Hepatocyte (in vitro differentiated cells): ENCODE data around the gene SYS1. TPM values are rescaled to one million over a fixed set of nuclear protein-coding genes. Genes with fewer than 3 reads are reported as not detected.

Experiments
- DNase-seq: peaks from one replicate; pipeline ENCODE4 v3.0.0-alpha.2; 2016; ENCODE audit warnings: low spot score
- H2AFZ ChIP-seq: fragments of 200-600 bp; sonication (generic); 2 replicates; pipeline ENCODE4 v1.6.0; 2016; ENCODE audit warnings: antibody characterized with exemption, mild to moderate bottlenecking
- H3K27ac ChIP-seq: fragments of 200-600 bp; sonication (generic); 2 replicates; pipeline ENCODE4 v1.5.1; 2016; ENCODE audit warnings: mild to moderate bottlenecking
- H3K27me3 ChIP-seq: fragments of 200-600 bp; sonication (generic); 2 replicates; pipeline ENCODE4 v1.6.1; 2016
- H3K36me3 ChIP-seq: fragments of 200-600 bp; sonication (generic); replicated peaks from 2 replicates; pipeline ENCODE4 v1.5.1; 2016; ENCODE audit warnings: low read depth; ENCODE audit not compliant: insufficient read depth
- H3K4me1 ChIP-seq: fragments of 200-600 bp; sonication (generic); 2 replicates; pipeline ENCODE4 v1.5.1; 2016; ENCODE audit warnings: mild to moderate bottlenecking, moderate library complexity; ENCODE audit not compliant: insufficient read depth
- H3K4me2 ChIP-seq: fragments of 200-600 bp; sonication (generic); 2 replicates; pipeline ENCODE4 v1.6.0; 2016
- H3K4me3 ChIP-seq: fragments of 200-600 bp; sonication (generic); 2 replicates; pipeline ENCODE4 v1.5.1; 2016; ENCODE audit warnings: mild to moderate bottlenecking
- H3K79me2 ChIP-seq: fragments of 200-600 bp; sonication (generic); 2 replicates; pipeline ENCODE4 v1.6.0; 2017; ENCODE audit warnings: mild to moderate bottlenecking
- H3K9me2 ChIP-seq: fragments of 200-600 bp; sonication (generic); replicated peaks from 2 replicates; pipeline ENCODE4 v1.6.0; 2017; ENCODE audit warnings: mild to moderate bottlenecking; ENCODE audit not compliant: insufficient read depth
- H3K9me3 ChIP-seq: fragments of 200-600 bp; sonication (generic); 2 replicates; pipeline ENCODE4 v1.5.1; 2016; ENCODE audit warnings: low read depth, mild to moderate bottlenecking
- H4K20me1 ChIP-seq: fragments of 200-600 bp; sonication (generic); 2 replicates; pipeline ENCODE4 v1.6.0; 2016; ENCODE audit warnings: mild to moderate bottlenecking; ENCODE audit not compliant: insufficient read depth, poor library complexity, severe bottlenecking
- EZH2 ChIP-seq: fragments of 200-600 bp; sonication (generic); IDR thresholded peaks from 2 replicates; pipeline ENCODE4 v1.6.1; 2016; ENCODE audit warnings: antibody characterized with exemption, mild to moderate bottlenecking, borderline replicate concordance
- EZH2phosphoT487 ChIP-seq: fragments of 200-600 bp; sonication (generic); IDR thresholded peaks from one replicate; pipeline ENCODE4 v1.6.1; 2018; ENCODE audit warnings: antibody characterized with exemption, mild to moderate bottlenecking, low read depth, moderate library complexity; ENCODE audit not compliant: unreplicated experiment, severe bottlenecking
- WGBS: methylation state at CpG from one replicate; pipeline ENCODE4 v1.1.6; 2016; ENCODE audit warnings: low lambda C conversion rate; ENCODE audit errors: missing lambda C conversion rate; 5-methylcytosine and 5-hydroxymethylcytosine counted together
- polyA plus RNA-seq: library from polyadenylated mRNA; unstranded; fragments of >200 nt; fragmentation: Nextera tagmentation; extraction: Ambion mirVana; gene quantifications from 2 replicates; pipeline ENCODE4 v1.2.1, GENCODE V29; 2016
- total RNA-seq: library from RNA; depleted of rRNA; stranded (reverse); fragments of >200 nt; gene quantifications from 2 replicates; pipeline ENCODE4 v1.2.3, GENCODE V29; 2014
- TF ChIP-seq, protein P1 (sequence below): fragments of 200-600 bp; sonication (generic); IDR thresholded peaks from 2 replicates; pipeline ENCODE4 v1.5.1; 2016; ENCODE audit warnings: antibody characterized with exemption, mild to moderate bottlenecking; ENCODE audit not compliant: poor library complexity

Gene SYS1
- total and polyA plus RNA-seq, 2 experiments from 2014 or later: 35.8 to 42.0 TPM

- DNase-seq: peak; percentile 90
- no peak overlapping the region for H2AFZ ChIP-seq
- no peaks in the 10 kb centered on the region for H3K36me3 ChIP-seq
- H3K79me2 ChIP-seq: peaks cover 64% of the 10 kb centered on the region
- peak overlapping the region; percentile 4 for H3K4me3 ChIP-seq
- no peaks in the 10 kb centered on the region for H3K9me2 ChIP-seq
- H3K9me3 ChIP-seq: no peaks in the 10 kb centered on the region
- H3K4me2 ChIP-seq: peak overlapping the region; percentile 87
- WGBS: 8% methylated on average over 16 of the region's 16 CpGs
- H3K27me3 ChIP-seq: no peaks in the 10 kb centered on the region
- peak overlapping the region; percentile 96 for H3K27ac ChIP-seq
- TF ChIP-seq, protein P1, sequence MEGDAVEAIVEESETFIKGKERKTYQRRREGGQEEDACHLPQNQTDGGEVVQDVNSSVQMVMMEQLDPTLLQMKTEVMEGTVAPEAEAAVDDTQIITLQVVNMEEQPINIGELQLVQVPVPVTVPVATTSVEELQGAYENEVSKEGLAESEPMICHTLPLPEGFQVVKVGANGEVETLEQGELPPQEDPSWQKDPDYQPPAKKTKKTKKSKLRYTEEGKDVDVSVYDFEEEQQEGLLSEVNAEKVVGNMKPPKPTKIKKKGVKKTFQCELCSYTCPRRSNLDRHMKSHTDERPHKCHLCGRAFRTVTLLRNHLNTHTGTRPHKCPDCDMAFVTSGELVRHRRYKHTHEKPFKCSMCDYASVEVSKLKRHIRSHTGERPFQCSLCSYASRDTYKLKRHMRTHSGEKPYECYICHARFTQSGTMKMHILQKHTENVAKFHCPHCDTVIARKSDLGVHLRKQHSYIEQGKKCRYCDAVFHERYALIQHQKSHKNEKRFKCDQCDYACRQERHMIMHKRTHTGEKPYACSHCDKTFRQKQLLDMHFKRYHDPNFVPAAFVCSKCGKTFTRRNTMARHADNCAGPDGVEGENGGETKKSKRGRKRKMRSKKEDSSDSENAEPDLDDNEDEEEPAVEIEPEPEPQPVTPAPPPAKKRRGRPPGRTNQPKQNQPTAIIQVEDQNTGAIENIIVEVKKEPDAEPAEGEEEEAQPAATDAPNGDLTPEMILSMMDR: no peak
- no peak for TF ChIP-seq EZH2
- no peak for TF ChIP-seq EZH2phosphoT487
- peaks cover 11% of the 10 kb centered on the region for H4K20me1 ChIP-seq
- H3K4me1 ChIP-seq: peaks cover 98% of the 10 kb centered on the region
Measured at GRCh38 chr20:45341939-45342854, 20.8 kb upstream of the SYS1 start.

- H3K27ac ChIP-seq: peak overlapping the region; percentile 96
- no peaks in the 10 kb centered on the region for H3K36me3 ChIP-seq
- WGBS: 14% methylated on average over 6 of the region's 6 CpGs
- H3K9me2 ChIP-seq: no peaks in the 10 kb centered on the region
- H3K4me1 ChIP-seq: peaks cover 90% of the 10 kb centered on the region
- H3K4me3 ChIP-seq: peak overlapping the region; percentile 4
- H3K27me3 ChIP-seq: no peaks in the 10 kb centered on the region
- no peak overlapping the region for H2AFZ ChIP-seq
- peaks cover 15% of the 10 kb centered on the region for H4K20me1 ChIP-seq
- H3K79me2 ChIP-seq: peaks cover 70% of the 10 kb centered on the region
- no peaks in the 10 kb centered on the region for H3K9me3 ChIP-seq
- TF ChIP-seq EZH2phosphoT487: no peak
- TF ChIP-seq EZH2: no peak
- TF ChIP-seq, protein P1: no peak
- no peak for DNase-seq
- peak overlapping the region; percentile 87 for H3K4me2 ChIP-seq
Measured at GRCh38 chr20:45342855-45343531, 20.0 kb upstream of the SYS1 start.

- H3K36me3 ChIP-seq: no peaks in the 10 kb centered on the region
- peaks cover 65% of the 10 kb centered on the region for H3K79me2 ChIP-seq
- H3K27ac ChIP-seq: peak overlapping the region; percentile 96
- H3K27me3 ChIP-seq: no peaks in the 10 kb centered on the region
- no peak overlapping the region for H2AFZ ChIP-seq
- H3K4me2 ChIP-seq: peak overlapping the region; percentile 87
- no peak overlapping the region for H3K4me3 ChIP-seq
- DNase-seq: peak; percentile 76
- H3K9me2 ChIP-seq: no peaks in the 10 kb centered on the region
- no peak for TF ChIP-seq EZH2
- TF ChIP-seq, protein P1: no peak
- peaks cover 15% of the 10 kb centered on the region for H4K20me1 ChIP-seq
- H3K4me1 ChIP-seq: peaks cover 84% of the 10 kb centered on the region
- H3K9me3 ChIP-seq: no peaks in the 10 kb centered on the region
- 29% methylated on average over 6 of the region's 6 CpGs for WGBS
Measured at GRCh38 chr20:45343532-45344167, 19.3 kb upstream of the SYS1 start.
